Astrocyte of the cerebellum (primary cell): Measurements from ENCODE around the gene P2RY12.

Source experiments
- DNase-seq: peaks from one replicate; pipeline ENCODE4 v3.0.0-alpha.2; 2011; ENCODE audit warnings: low read depth
- H3K4me3 ChIP-seq: 2 replicates; pipeline ENCODE4 v1.5.1; 2011; ENCODE audit warnings: mild to moderate bottlenecking, low read depth, low read length, moderate library complexity
- in situ Hi-C: cut with HindIII; loops from 2 replicates; pipeline ENCODE4 v1.10.0; 2017; ENCODE audit warnings: low sequenced_read_pairs
- TF ChIP-seq, protein P1 (sequence below): IDR thresholded peaks from 2 replicates; pipeline ENCODE4 v1.5.1; 2012; ENCODE audit warnings: low read length, low read depth, moderate library complexity, mild to moderate bottlenecking; ENCODE audit errors: missing control alignments

Gene P2RY12

DNA sequence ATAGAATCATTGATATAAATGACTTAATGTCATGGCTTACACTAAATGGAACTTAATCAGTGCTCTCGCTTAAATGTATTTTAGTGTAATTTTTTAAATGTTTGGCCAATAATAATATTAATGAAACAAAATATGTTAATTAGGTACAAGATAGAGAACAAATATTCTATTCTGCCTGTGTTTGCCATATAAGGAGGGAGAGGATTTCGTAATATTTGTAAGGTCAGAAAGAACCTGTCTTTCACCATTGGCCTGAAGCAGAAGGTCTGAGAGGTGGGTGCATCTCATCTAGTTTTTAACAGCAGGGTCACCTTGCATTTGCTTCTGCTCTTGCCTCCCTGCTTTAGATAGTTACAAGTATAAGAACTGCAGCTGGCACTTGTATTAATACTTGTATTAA is 70.4 kb downstream of the P2RY12 start:
- no peak overlapping the region for H3K4me3 ChIP-seq
- in situ Hi-C loops, result no loop called here
- TF ChIP-seq, protein P1, sequence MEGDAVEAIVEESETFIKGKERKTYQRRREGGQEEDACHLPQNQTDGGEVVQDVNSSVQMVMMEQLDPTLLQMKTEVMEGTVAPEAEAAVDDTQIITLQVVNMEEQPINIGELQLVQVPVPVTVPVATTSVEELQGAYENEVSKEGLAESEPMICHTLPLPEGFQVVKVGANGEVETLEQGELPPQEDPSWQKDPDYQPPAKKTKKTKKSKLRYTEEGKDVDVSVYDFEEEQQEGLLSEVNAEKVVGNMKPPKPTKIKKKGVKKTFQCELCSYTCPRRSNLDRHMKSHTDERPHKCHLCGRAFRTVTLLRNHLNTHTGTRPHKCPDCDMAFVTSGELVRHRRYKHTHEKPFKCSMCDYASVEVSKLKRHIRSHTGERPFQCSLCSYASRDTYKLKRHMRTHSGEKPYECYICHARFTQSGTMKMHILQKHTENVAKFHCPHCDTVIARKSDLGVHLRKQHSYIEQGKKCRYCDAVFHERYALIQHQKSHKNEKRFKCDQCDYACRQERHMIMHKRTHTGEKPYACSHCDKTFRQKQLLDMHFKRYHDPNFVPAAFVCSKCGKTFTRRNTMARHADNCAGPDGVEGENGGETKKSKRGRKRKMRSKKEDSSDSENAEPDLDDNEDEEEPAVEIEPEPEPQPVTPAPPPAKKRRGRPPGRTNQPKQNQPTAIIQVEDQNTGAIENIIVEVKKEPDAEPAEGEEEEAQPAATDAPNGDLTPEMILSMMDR, result no peak
- no peak for DNase-seq

DNA sequence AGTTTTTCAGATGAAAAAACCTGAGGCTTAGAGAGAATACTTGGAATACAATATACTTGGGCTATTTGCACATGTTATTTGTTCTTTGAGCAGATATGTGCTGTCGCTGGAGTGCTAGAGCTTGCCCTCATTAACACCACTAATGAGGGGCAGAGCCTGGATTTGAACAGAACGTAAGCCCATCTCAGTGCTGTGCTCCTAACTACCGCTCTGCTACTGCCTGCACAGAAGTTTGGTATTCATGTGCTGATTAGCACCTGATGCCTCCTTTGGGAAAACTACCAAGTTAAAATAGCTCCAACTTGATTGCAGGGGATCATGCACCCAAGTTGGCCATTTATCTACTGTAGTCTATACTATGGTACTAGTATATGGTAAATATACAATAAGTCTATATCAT is 71.6 kb downstream of the P2RY12 start:
- TF ChIP-seq, protein P1, result no peak
- no peak overlapping the region for H3K4me3 ChIP-seq
- in situ Hi-C loops, result no loop called here
- no peak for DNase-seq

DNA sequence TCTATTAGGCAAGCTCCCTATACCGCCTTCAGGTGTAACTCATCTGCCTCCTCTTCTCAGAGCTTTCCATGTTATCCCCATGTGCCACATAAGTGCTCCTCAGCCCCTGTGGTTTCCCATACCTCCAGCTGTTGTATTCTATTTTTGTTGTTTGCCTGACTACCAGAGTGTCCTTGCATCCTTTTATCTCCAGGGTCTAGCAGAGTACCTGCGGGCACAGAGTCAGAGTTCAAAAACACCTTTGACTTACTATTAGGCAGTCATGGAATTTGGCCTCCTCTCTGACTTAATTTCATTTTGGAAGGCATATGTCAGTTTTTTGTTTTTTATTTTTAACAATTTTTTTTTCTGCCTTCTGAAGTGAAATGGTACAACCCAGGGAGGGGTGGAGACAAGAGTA is 75.0 kb downstream of the P2RY12 start:
- TF ChIP-seq, protein P1, result no peak
- no peak overlapping the region for H3K4me3 ChIP-seq
- no peak for DNase-seq
- in situ Hi-C loops, result no loop called here

DNA sequence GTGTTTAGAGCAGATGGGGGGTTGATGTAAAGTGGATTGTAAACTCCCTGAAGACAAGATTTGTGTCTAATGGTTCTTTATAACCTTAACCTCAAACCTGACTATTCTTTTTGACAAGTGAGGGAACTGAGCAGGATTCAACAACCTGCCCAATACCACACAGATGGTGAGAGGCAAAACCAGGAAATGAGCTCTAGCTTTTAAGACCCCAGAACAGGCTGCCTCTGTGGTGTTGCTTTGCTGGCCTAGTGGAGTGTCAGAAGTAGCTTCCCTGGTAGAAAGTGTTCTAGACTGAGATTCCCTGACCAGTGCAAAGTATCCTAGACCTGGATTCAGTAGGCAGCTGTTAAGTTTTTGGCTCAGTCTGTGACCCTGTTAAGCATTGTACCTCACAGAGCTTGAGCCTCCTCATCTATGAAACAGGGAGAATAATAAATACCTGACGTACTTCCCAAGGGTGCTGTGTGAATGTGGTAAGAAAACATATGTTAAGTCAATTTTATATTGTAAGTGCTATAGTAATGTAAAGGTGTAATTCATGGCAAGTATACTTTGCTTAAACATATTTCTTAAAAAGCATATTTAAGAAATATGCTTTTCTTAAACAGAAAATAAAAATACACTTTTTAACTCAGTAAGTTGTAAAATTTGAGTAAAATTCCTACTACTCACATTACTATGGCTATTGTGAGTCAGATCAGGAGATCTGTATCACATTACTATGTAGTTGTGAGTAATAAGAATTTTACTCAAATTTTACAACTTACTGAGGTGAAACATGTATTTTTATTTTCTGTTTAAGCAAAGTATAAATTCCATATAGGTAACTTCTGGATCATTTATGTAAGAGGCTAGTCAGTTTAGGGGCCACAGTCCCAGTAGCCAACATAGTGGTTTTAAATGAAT is 76.7 kb downstream of the P2RY12 start:
- in situ Hi-C loops, result no loop called here
- DNase-seq, result no peak
- H3K4me3 ChIP-seq, result no peak overlapping the region
- TF ChIP-seq, protein P1, result no peak

DNA sequence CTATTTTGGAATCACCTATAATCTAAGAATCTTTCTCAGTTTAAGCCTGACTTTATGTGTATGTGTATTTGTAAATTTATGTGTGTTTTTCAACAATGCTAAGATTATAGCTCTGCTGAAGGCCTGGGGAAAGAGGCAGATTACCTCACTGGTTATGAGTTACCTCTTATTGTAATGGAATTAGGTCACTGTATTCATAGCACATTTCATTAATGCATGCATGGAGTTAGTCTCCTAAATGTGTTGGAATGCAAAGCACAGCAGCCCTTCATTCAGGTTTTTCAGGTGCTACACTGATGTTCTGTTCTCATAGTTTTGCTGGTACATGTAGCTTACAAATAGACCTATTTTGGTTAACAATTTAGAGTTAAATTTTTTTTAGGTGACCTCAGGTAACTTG is 77.4 kb downstream of the P2RY12 start:
- DNase-seq, result no peak
- H3K4me3 ChIP-seq, result no peak overlapping the region
- TF ChIP-seq, protein P1, result no peak
- in situ Hi-C loops, result no loop called here

DNA sequence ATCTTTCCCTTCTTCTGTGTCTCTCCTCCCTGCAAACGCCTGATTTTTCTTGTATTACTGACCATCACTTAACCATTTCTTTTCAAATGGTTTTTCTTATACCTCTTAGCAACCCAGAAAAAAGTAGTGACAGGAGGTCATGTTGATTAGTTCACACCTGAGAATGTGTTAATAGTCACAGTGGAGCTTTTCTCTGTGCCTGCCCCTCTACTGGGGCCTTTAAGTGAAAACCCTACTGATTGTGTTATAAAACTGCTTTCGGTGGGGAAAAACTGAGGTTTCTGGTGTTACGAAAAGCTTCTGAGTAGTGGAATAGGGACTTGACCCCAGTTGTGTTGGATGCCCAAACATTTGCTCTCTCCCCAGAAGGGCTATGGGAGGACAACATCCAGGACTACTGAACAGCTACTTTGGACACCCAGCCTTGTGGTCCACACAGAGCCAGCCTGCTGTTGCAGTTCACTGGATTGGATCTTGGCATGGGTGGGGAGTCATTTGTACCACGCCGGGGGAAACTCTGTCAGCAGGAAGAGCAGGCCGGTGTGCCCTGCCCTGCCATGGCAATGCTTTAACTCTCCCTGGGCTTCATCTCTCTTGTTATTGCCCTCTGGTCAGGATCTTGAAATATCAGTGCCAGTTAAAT is 78.3 kb downstream of the P2RY12 start:
- H3K4me3 ChIP-seq, result no peak overlapping the region
- no peak for DNase-seq
- in situ Hi-C loops, result no loop called here
- TF ChIP-seq, protein P1, result no peak
